NT2/D1 (cell line): ENCODE data around the gene PDZRN3.

Experiments
- SUZ12 ChIP-seq: IDR thresholded peaks from 2 replicates; pipeline ENCODE4 v1.6.1; 2011; ENCODE audit not compliant: insufficient read length, insufficient read depth; ENCODE audit errors: extremely low read depth
- YY1 ChIP-seq: IDR thresholded peaks from 2 replicates; pipeline ENCODE4 v1.6.1; 2011; ENCODE audit not compliant: insufficient read length, insufficient read depth
- ZNF274 ChIP-seq: IDR thresholded peaks from 2 replicates; pipeline ENCODE4 v1.6.1; 2011; ENCODE audit warnings: mild to moderate bottlenecking, low read depth, low read length

- TF ChIP-seq ZNF274 (no peak), SUZ12 (no peak), YY1 (no peak)
Observed at GRCh38 chr3:73433079-73433478, 191.7 kb downstream of the PDZRN3 start.
